ENCODE results near the gene LBHD2. TPM values are rescaled to one million over a fixed set of nuclear protein-coding genes. Genes with fewer than 3 reads are reported as not detected.

Gene LBHD2
- total RNA-seq, 2 donors from 2014 or later = not detected

DNA sequence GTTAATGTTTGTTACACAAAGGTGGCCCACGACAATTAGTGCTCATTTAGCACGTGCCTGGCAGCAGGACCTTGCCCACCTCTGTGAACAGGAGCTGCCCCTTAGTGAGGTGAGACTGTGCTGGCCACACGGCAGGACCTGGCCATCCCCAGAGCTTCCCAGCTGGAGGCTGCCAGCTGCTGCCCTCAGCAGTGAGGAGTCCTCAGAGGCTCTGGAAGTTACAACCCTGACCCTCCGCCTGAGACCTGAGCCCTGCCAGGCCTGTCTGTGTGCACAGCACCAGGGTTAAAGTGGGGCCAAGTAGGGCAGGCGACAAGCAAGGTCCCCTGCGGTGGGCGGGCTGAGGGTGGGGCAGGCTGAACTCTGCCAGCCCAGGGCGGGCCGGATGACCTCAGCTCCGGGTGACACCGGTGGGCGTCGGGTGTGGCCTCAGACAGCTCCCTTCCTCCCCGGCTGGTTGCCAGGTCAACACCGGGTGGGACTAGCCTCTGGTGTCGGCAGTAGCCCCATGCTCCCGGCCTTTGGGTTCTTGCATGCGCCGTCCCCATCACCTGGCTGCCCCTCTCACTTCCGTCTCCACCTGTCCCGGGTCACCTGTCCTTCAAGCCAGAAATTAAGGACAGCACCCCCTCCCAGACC, 9.2 kb upstream of the LBHD2 start:
- ATAC-seq (replicated peaks) = no peak
- H3K9me3 Mint-ChIP-seq = no peaks in the 10 kb centered on the region
- H3K27ac Mint-ChIP-seq = no peak overlapping the region
- H3K4me1 Mint-ChIP-seq = no peaks in the 10 kb centered on the region
- no peak overlapping the region for H3K4me3 Mint-ChIP-seq
- H3K27me3 Mint-ChIP-seq = no peaks in the 10 kb centered on the region
- no peaks in the 10 kb centered on the region for H3K36me3 Mint-ChIP-seq (ENCODE audit: low read depth)

DNA sequence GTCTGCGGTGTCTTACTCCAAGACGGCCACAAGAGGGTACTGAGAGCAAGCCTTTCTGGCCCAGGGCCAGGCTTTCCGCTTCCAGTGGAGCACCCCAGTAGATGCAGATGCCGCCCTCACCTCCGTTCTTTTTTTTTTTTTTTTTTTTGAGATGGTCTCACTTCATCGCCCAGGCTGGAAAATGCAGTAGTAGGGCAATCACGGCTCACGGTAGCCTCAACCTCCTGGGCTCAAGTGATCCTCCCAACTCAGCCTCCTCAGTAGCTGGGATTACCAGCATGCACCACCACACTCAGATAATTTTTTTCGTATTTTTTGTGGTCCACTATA, 5.6 kb upstream of the LBHD2 start:
- no peaks in the 10 kb centered on the region for H3K9me3 Mint-ChIP-seq
- peak; percentile 62 for ATAC-seq (replicated peaks)
- no peaks in the 10 kb centered on the region for H3K36me3 Mint-ChIP-seq (ENCODE audit: low read depth)
- no peaks in the 10 kb centered on the region for H3K4me1 Mint-ChIP-seq
- H3K27ac Mint-ChIP-seq = no peak overlapping the region
- H3K4me3 Mint-ChIP-seq = no peak overlapping the region
- H3K27me3 Mint-ChIP-seq = no peaks in the 10 kb centered on the region

DNA sequence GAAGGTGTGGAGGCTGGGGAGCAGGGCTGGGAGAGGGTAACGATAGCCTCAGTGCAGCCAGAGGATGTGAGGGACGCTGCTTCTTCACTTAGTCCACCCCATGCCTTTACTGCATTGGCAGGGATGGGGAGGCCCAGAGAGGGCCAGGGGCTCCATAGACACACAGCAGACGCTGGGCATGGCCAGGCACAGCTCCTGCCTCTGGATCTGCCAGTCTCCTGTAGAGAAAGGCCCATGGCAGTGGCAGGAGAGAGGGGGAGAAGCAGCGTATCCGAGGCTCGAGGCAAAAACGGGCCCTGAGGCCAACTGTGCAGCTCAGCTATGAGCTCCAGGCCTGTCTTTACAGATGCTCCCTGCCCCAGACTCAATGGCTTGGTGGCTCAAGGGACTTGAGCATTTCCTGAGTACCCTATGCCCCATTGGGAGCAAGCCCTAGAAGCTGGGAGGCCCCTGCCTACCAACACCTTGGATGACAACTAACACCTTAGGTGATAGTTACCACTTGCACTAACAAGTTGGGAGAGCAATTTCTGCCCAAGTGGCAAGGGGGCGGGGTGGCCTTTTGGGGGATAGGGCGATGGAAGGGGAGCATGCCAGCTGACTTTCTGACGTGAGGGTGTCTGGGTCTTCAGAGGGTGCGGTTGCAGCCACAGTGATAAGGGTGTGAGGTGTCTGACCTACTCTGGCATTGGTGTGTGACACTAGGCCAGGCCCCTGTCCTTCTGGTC, 5.0 kb upstream of the LBHD2 start:
- Mint-ChIP-seq H3K27me3 (no peaks in the 10 kb centered on the region), H3K9me3 (no peaks in the 10 kb centered on the region), H3K4me3 (no peak overlapping the region), H3K27ac (no peak overlapping the region), H3K4me1 (no peaks in the 10 kb centered on the region), H3K36me3 (ENCODE audit: low read depth) (no peaks in the 10 kb centered on the region)
- no peak for ATAC-seq (replicated peaks)

GRCh38 chr14:103081951-103082350, 2.1 kb upstream of the LBHD2 start:
- no peak overlapping the region for H3K4me3 Mint-ChIP-seq
- H3K9me3 Mint-ChIP-seq = no peaks in the 10 kb centered on the region
- no peaks in the 10 kb centered on the region for H3K4me1 Mint-ChIP-seq
- no peak overlapping the region for H3K27ac Mint-ChIP-seq
- peaks cover 12% of the 10 kb centered on the region for H3K27me3 Mint-ChIP-seq
- H3K36me3 Mint-ChIP-seq (ENCODE audit: low read depth) = no peaks in the 10 kb centered on the region
- ATAC-seq (replicated peaks) = no peak

- H3K27me3 Mint-ChIP-seq = peaks cover 12% of the 10 kb centered on the region
- ATAC-seq (replicated peaks) = no peak
Observed at GRCh38 chr14:103085106-103086091, 1.4 kb downstream of the LBHD2 start.

GRCh38 chr14:103086771-103087342, 2.8 kb downstream of the LBHD2 start:
- no peak overlapping the region for H3K27ac Mint-ChIP-seq
- H3K27me3 Mint-ChIP-seq = peaks cover 12% of the 10 kb centered on the region
- ATAC-seq (replicated peaks) = no peak

More at GRCh38 chr14:103085106-103086091, 1.4 kb downstream of the LBHD2 start:
- Mint-ChIP-seq H3K4me3 (no peak overlapping the region), H3K9me3 (no peaks in the 10 kb centered on the region), H3K27ac (no peak overlapping the region), H3K4me1 (no peaks in the 10 kb centered on the region), H3K36me3 (ENCODE audit: low read depth) (no peaks in the 10 kb centered on the region)

DNA sequence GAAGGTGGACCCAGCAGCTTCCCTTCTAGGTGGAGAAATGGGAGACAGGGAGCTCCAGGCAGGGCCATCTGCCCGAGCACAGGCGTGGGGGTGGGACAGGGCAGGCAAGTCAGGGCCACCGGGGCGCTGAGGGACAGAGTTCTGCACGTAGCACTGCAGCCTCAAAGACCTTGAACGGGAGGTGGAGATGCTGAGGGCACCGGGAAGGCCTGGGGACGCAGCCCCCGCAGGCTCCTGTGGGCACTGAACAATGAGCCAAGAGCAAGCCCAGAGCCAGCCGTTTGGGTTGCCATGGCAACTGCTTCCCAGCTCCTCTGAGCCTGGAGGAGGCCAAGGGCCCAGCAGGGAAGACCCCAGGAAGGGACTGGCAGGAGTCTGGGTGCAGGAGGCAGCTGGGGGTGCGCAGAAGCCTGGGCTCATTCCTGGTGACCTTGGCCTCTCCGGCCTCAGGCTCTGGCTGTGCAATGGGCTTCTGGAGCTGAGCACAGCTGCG, 3.4 kb downstream of the LBHD2 start:
- no peaks in the 10 kb centered on the region for H3K9me3 Mint-ChIP-seq
- H3K4me1 Mint-ChIP-seq = no peaks in the 10 kb centered on the region
- no peaks in the 10 kb centered on the region for H3K36me3 Mint-ChIP-seq (ENCODE audit: low read depth)
- no peak overlapping the region for H3K4me3 Mint-ChIP-seq
- H3K27ac Mint-ChIP-seq = no peak overlapping the region
- no peak for ATAC-seq (replicated peaks)
- H3K27me3 Mint-ChIP-seq = peaks cover 12% of the 10 kb centered on the region

More at GRCh38 chr14:103086771-103087342, 2.8 kb downstream of the LBHD2 start:
- Mint-ChIP-seq H3K36me3 (ENCODE audit: low read depth) (no peaks in the 10 kb centered on the region), H3K4me3 (no peak overlapping the region), H3K4me1 (no peaks in the 10 kb centered on the region), H3K9me3 (no peaks in the 10 kb centered on the region)

DNA sequence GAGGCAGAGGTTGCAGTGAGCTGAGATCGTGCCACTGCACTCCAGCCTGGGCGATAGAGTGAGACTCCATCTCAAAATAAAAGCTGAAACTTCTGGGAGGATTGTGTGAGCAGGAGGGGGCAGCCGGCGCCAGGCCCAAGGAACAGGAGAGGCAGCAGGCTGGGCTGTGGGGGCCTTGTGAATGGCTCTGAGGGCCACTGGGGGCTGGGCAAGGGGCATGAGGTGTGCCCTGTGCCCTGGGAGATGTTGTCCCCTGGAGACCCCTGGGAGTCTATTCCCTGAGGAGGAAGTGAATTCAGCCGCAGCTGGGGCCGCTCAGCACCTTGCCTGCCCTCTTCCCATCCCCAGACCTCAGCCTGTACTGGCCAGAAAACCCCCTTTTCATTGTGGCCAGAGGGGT, 4.9 kb downstream of the LBHD2 start:
- Mint-ChIP-seq H3K36me3 (ENCODE audit: low read depth) (no peaks in the 10 kb centered on the region), H3K4me3 (no peak overlapping the region), H3K4me1 (no peaks in the 10 kb centered on the region), H3K27ac (no peak overlapping the region), H3K9me3 (no peaks in the 10 kb centered on the region), H3K27me3 (peaks cover 12% of the 10 kb centered on the region)
- ATAC-seq (replicated peaks) = no peak

- Mint-ChIP-seq H3K27ac (no peak overlapping the region), H3K27me3 (peaks cover 9% of the 10 kb centered on the region), H3K36me3 (ENCODE audit: low read depth) (no peaks in the 10 kb centered on the region), H3K4me3 (no peak overlapping the region), H3K4me1 (no peaks in the 10 kb centered on the region), H3K9me3 (no peaks in the 10 kb centered on the region)
- ATAC-seq (replicated peaks) = no peak
Observed at GRCh38 chr14:103089386-103090335, 5.7 kb downstream of the LBHD2 start.

DNA sequence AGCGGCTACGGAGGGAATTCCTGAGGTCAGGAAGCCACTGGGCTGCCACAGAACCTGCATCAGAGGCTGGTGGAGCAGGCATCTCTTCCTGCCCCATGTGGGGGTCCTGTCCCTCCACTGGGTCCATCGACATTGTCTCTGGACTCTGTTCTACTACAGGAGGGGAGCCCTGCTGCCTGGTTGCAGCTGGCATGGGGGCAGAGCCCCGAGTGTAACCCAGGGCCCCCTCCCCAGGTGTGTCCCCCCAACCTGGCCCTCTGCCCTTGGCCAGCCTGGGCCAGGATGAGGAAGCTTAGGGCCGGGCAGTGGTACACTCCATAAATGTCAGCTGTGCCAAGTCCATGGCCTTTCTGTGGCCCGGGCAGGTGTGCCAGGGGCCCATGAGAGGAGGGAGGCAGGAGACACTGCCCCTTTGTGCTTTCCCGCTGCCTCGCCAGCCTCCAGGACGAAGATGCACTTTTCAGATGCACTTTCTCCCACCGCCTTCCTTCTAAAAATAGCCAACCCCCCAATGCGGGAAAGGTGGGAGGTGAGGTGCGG, 6.5 kb downstream of the LBHD2 start:
- Mint-ChIP-seq H3K4me1 (no peaks in the 10 kb centered on the region), H3K9me3 (no peaks in the 10 kb centered on the region), H3K36me3 (ENCODE audit: low read depth) (no peaks in the 10 kb centered on the region), H3K27ac (no peak overlapping the region), H3K27me3 (peaks cover 7% of the 10 kb centered on the region), H3K4me3 (peak overlapping the region; percentile 55)
- no peak for ATAC-seq (replicated peaks)

DNA sequence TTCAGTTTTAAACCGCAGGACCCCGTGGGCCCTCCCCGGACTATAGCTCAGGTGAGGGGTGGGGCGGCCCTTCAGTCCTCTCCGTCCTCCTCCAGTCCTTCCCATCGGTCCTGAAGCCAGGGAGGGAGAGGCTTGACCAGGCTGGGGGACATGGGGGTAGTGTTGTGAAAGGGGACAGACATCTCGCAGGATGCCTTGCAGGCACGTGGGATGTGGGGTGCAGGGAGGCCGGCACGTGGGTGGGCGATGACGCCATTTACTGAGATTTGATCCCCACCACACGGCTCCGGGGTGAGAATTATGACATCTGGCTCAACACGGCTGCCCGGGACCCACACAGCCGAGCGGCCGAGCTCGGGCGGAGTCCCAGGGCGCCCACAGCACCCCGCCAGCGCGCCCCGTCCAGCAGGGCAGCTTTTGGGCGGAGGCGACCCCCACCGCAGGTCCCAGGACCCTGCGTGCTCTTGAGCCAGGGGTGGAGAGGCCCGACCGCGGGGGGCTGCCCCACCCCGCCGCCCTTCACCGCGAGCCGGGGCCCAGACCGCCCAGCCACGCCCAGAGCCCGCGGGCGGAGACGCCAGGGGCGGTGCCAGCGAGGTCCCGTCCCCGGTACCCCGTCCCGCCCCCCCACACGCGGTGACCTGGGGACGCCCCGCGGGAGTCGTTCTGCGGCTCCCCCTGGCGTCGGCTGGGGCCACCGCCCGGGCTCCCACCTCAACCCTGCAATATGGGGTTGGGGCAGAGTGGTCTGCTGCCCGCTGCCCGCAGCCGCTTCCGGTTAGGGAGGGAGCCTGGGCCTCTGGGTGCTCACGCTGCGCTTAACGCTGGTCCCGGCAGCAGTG, 7.3 kb downstream of the LBHD2 start:
- H3K36me3 Mint-ChIP-seq (ENCODE audit: low read depth) = no peaks in the 10 kb centered on the region
- no peaks in the 10 kb centered on the region for H3K9me3 Mint-ChIP-seq
- H3K27me3 Mint-ChIP-seq = peaks cover 5% of the 10 kb centered on the region
- ATAC-seq (replicated peaks) = peak; percentile 86
- H3K4me3 Mint-ChIP-seq = peak overlapping the region; percentile 55
- H3K27ac Mint-ChIP-seq = no peak overlapping the region
- no peaks in the 10 kb centered on the region for H3K4me1 Mint-ChIP-seq

GRCh38 chr14:103091883-103092222, 7.8 kb downstream of the LBHD2 start:
- peaks cover 4% of the 10 kb centered on the region for H3K27me3 Mint-ChIP-seq
- ATAC-seq (replicated peaks) = no peak
- H3K9me3 Mint-ChIP-seq = no peaks in the 10 kb centered on the region
- H3K4me1 Mint-ChIP-seq = no peaks in the 10 kb centered on the region
- H3K36me3 Mint-ChIP-seq (ENCODE audit: low read depth) = no peaks in the 10 kb centered on the region
- peak overlapping the region; percentile 30 for H3K4me3 Mint-ChIP-seq
- H3K27ac Mint-ChIP-seq = no peak overlapping the region
